CD4-positive, alpha-beta T cell treated with Interleukin-17A for 4 hours (primary cell): Measurements from ENCODE around the gene PAX1.

Experiments used
- DNase-seq: peaks from one replicate; pipeline ENCODE4 v3.0.0-alpha.2; 2020; ENCODE audit warnings: mixed read lengths

PAX1 gene

GRCh38 chr20:21739682-21740081 is 34.2 kb downstream of the PAX1 start:
- no peak for DNase-seq

DNA sequence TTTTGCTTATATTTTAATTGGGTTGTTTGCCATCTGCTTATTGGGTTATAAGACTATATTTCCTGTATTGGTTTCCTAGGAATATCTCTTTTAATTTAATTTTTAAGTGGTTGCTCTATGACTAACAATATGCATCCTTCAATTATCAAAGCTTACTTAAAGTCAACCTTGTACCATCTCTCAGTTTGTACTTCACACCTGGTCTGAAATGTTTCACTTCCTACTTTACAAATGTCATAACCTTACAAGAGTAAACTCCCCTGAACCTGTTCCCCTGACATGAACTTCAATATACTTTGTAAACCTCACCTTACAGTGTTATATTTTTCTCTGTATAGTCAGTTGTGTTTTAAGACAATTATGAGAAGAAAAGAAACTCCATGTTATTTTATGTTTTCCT is 35.8 kb downstream of the PAX1 start:
- DNase-seq, result no peak

- DNase-seq, result no peak
Observed at GRCh38 chr20:21762646-21763045, 57.2 kb downstream of the PAX1 start.

DNA sequence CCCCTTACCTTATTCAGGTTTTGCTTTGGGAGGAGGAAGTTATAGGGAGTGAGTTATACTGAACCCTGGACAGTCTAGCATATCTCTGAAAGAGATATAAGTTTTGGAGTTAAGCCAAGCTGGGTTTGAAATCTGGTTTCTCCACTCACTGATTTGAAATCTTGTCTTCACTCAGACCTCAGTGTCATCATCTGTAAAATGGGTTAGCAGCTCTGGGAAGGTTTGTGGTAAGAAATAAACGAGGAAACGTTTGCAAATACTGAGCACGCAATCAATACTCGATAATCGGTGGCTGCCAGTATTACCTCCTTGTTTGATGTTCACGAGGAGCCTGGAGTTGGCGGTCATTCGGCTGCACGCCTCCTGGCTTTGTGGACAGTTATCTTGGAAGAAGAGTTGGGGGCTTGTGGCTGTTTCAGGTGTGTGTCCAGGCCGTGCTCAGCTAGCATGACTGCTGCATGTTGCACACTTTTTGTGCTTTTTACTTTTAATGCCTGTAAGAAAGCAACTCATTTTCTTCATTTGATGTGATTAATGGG is 61.8 kb downstream of the PAX1 start:
- DNase-seq, result no peak

DNA sequence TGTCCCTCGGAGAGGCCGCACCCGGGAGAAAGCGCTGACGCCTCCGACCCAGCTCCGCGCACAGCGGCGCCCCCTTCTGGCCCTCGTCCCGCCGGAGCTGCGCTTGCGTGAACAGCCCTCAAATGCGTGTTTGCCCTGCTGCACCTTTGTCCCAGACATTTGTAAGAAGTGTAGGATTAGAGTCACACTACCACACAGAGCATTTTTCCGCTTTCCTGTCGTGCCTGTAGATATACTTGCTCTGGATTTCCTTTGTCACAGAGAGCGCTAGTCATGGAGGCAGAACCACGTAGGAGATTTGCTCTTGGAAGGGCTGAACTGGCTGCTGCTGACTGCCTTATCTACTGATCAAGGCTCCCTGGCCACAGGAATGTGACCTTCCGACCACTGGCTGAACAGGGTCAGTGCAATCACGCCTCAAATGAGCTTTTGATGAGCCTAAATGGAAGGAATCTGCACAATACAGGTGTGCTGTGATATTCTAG is 62.3 kb downstream of the PAX1 start:
- DNase-seq, result no peak
